ENCODE measurements around the gene KLK8.

DNA sequence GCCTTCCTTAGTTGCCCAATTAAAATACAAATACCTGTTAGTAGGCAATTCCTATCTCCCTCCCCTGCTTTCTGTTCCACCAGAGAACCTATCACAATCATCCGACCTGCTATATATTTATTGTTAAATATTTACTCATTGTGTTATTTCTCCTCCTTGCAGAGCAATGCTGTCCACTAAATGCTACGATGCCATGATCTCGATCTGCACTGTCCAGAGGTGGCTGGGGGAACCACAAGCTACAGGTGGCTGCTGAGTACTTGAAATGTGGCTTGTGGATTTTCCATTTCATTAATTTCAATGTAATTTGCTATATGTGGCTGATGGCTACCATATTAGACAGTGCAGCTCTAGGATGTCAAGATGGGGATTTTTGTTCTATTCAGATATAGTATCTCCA is 37.1 kb downstream of the KLK8 start:
- TF ChIP-seq, protein P1, sequence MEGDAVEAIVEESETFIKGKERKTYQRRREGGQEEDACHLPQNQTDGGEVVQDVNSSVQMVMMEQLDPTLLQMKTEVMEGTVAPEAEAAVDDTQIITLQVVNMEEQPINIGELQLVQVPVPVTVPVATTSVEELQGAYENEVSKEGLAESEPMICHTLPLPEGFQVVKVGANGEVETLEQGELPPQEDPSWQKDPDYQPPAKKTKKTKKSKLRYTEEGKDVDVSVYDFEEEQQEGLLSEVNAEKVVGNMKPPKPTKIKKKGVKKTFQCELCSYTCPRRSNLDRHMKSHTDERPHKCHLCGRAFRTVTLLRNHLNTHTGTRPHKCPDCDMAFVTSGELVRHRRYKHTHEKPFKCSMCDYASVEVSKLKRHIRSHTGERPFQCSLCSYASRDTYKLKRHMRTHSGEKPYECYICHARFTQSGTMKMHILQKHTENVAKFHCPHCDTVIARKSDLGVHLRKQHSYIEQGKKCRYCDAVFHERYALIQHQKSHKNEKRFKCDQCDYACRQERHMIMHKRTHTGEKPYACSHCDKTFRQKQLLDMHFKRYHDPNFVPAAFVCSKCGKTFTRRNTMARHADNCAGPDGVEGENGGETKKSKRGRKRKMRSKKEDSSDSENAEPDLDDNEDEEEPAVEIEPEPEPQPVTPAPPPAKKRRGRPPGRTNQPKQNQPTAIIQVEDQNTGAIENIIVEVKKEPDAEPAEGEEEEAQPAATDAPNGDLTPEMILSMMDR (IDR thresholded peaks at IDR 0.05; ENCODE audit: insufficient read depth, low read length, poor library complexity, severe bottlenecking), result no peak
- no peak for TF ChIP-seq EZH2phosphoT487 (conservative IDR thresholded peaks at IDR 0.05; ENCODE audit: low read length)

All from SU-DHL-6 (cell line).